ENCODE results near the gene CCDC106.

Gene CCDC106

DNA sequence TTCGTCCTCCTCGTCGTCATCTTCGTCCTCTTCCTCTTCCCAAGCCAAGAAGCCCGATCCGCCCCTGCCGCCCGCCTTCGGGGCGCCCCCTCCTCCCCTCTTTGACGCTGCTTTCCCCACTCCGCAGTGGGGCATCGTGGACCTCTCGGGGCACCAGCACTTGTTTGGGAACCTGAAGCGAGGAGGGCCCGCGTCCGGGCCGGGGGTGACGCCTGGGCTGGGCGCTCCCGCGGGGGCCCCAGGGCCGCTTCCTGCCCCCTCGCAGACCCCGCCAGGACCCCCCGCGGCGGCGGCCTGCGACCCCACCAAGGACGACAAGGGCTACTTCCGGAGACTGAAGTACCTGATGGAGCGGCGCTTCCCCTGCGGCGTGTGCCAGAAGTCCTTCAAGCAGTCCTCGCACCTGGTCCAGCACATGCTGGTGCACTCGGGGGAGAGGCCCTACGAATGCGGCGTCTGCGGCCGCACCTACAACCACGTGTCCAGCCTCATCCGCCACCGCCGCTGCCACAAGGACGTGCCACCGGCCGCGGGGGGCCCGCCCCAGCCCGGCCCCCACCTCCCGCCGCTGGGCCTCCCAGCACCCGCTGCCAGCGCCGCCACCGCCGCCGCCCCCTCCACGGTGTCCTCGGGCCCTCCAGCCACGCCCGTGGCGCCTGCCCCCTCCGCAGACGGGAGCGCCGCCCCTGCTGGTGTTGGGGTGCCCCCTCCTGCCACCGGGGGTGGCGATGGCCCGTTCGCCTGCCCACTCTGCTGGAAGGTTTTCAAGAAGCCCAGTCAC lies 33.9 kb upstream of the CCDC106 start:
- DNase-seq (ENCODE audit: low spot score) = no peak

- DNase-seq (ENCODE audit: low spot score) = no peak
Observed at GRCh38 chr19:55614711-55615542, 33.1 kb upstream of the CCDC106 start.

- no peak for DNase-seq (ENCODE audit: low spot score)
Observed at GRCh38 chr19:55615543-55616394, 32.2 kb upstream of the CCDC106 start.

- no peak for DNase-seq (ENCODE audit: low spot score)
Observed at GRCh38 chr19:55616395-55616875, 31.6 kb upstream of the CCDC106 start.

- DNase-seq (ENCODE audit: low spot score) = no peak
Observed at GRCh38 chr19:55617426-55617825, 30.6 kb upstream of the CCDC106 start.

DNA sequence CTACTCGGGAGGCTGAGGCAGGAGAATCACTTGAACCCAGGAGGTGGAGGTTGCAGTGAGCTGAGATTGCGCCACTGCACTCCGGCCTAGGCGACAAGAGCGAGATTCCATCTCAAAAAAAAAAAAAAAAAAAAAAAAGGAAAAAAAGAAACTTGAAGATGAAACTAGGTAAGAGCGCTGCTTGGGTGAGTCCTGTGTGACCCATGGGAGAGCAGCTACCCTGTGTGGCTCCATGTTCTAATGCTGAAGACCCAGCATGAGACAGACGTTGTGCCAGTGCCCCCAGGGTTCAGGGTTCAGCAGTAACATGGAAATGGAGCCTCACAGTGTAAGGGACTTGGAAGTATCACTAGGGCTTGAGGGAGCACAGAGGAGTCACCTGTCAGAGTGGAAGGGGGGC lies 29.6 kb upstream of the CCDC106 start:
- no peak for DNase-seq (ENCODE audit: low spot score)

- no peak for DNase-seq (ENCODE audit: low spot score)
Observed at GRCh38 chr19:55619286-55619685, 28.7 kb upstream of the CCDC106 start.

GRCh38 chr19:55620410-55621204 lies 27.4 kb upstream of the CCDC106 start:
- no peak for DNase-seq (ENCODE audit: low spot score)

GRCh38 chr19:55621205-55621672 lies 26.8 kb upstream of the CCDC106 start:
- no peak for DNase-seq (ENCODE audit: low spot score)

GRCh38 chr19:55621673-55622231 lies 26.3 kb upstream of the CCDC106 start:
- DNase-seq (ENCODE audit: low spot score) = no peak

- no peak for DNase-seq (ENCODE audit: low spot score)
Observed at GRCh38 chr19:55622242-55622969, 25.6 kb upstream of the CCDC106 start.

- DNase-seq (ENCODE audit: low spot score) = no peak
Observed at GRCh38 chr19:55623130-55623529, 24.9 kb upstream of the CCDC106 start.

- no peak for DNase-seq (ENCODE audit: low spot score)
Observed at GRCh38 chr19:55623561-55623960, 24.5 kb upstream of the CCDC106 start.

GRCh38 chr19:55624109-55625003 lies 23.7 kb upstream of the CCDC106 start, which contains the start of gene ZNF784:
Gene ZNF784 (minus strand): TSS chr19:55624566. CDS start chr19:55624561, 5 bp downstream.
- peak; percentile 91 for DNase-seq (ENCODE audit: low spot score)

GRCh38 chr19:55625004-55625326 lies 23.0 kb upstream of the CCDC106 start:
- no peak for DNase-seq (ENCODE audit: low spot score)

GRCh38 chr19:55626350-55626749 lies 21.7 kb upstream of the CCDC106 start:
- DNase-seq (ENCODE audit: low spot score) = no peak

DNA sequence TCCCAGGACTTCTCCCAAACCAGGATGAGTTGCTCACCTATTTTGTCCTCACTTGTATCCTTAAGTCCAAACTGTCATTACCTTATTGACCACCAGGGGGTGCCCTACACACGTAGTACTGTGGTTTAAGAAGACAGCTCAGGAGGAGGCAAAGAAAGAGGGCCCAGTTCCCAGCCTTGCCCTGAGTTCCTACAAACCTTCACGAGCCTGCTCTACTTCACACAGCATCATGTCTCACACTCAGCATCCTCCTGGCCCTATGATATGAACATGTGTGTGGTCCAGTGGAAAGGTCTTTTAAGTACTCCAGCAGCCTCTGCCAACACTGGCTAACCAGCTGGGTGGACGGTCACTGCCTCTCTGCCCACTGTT lies 15.6 kb upstream of the CCDC106 start:
- peak; percentile 86 for DNase-seq (ENCODE audit: low spot score)

GRCh38 chr19:55633861-55634260 lies 14.2 kb upstream of the CCDC106 start:
- DNase-seq (ENCODE audit: low spot score) = no peak

- DNase-seq (ENCODE audit: low spot score) = no peak
Observed at GRCh38 chr19:55635334-55635717, 12.7 kb upstream of the CCDC106 start.
